IMR-90 (cell line): ENCODE results near the gene POLR2L. TPM values are rescaled to one million over a fixed set of nuclear protein-coding genes. Genes with fewer than 3 reads are reported as not detected.

Source experiments
- ATAC-seq: fragments of 200-7000 bp; cut with Tn5 transposase; 2 replicates; pipeline ENCODE4 v1.9.1; 2020; ENCODE audit warnings: low read depth, mild to moderate bottlenecking, moderate library complexity
- BruUV-seq: library from RNA; stranded (reverse); fragments of 400-500 nt; replicated peaks from 2 replicates; lab custom pipeline; 2021; lab: Mats Ljungman, UMichigan
- CTCF ChIA-PET: fragments of 300-600 bp; formaldehyde crosslinking; extraction: SDS; loops from one replicate; lab custom pipeline; 2021; ENCODE audit warnings: antibody characterized with exemption; lab: Yijun Ruan, JAX
- POLR2A ChIA-PET: fragments of 300-600 bp; sonication (Branson Sonifier 250); formaldehyde crosslinking; loops from one replicate; lab custom pipeline; 2022; ENCODE audit warnings: antibody characterized with exemption; ENCODE audit not compliant: unreplicated experiment; lab: Charles Lee
- DNase-seq: peaks from one replicate; pipeline ENCODE4 v3.0.0; 2013
- H2AFZ ChIP-seq: replicated peaks from 2 replicates; pipeline ENCODE3; 2013; ENCODE audit warnings: low read length, mild to moderate bottlenecking; ENCODE audit not compliant: poor library complexity
- H2AK5ac ChIP-seq: 2 replicates; pipeline ENCODE4 v1.6.1; 2013; ENCODE audit warnings: low read depth, low read length, inconsistent platforms
- H2AK9ac ChIP-seq: replicated peaks from 2 replicates; pipeline ENCODE3; 2013; ENCODE audit warnings: mild to moderate bottlenecking, low read depth, low read length, moderate library complexity; ENCODE audit not compliant: poor library complexity
- H2BK120ac ChIP-seq: 2 replicates; pipeline ENCODE4 v1.6.1; 2013; ENCODE audit warnings: low read depth, low read length, inconsistent platforms
- H2BK15ac ChIP-seq: 3 replicates; pipeline ENCODE4 v1.6.1; 2013; ENCODE audit warnings: low read depth, low read length, inconsistent platforms
- H2BK20ac ChIP-seq: 2 replicates; pipeline ENCODE4 v1.6.1; 2013; ENCODE audit warnings: low read depth, mild to moderate bottlenecking, inconsistent platforms, low read length, moderate library complexity
- H2BK5ac ChIP-seq: 2 replicates; pipeline ENCODE4 v1.6.1; 2013; ENCODE audit warnings: mild to moderate bottlenecking, low read depth, low read length, inconsistent platforms; ENCODE audit not compliant: poor library complexity, severe bottlenecking
- H3K14ac ChIP-seq: replicated peaks from 2 replicates; pipeline ENCODE4 v1.6.1; 2013; ENCODE audit warnings: low read depth, low read length, inconsistent platforms
- H3K18ac ChIP-seq: 2 replicates; pipeline ENCODE4 v1.6.1; 2013; ENCODE audit warnings: low read depth, low read length, control low read depth
- H3K23ac ChIP-seq: 2 replicates; pipeline ENCODE4 v1.6.1; 2013; ENCODE audit warnings: low read depth, low read length, inconsistent platforms
- H3K27ac ChIP-seq: 2 replicates; pipeline ENCODE4 v1.5.1; 2013; ENCODE audit warnings: mild to moderate bottlenecking, control low read depth, low read length; ENCODE audit not compliant: insufficient read depth
- H3K27me3 ChIP-seq: 2 replicates; pipeline ENCODE4 v1.6.1; 2013; ENCODE audit warnings: low read length; ENCODE audit not compliant: control insufficient read depth, insufficient read depth
- H3K36me3 ChIP-seq: 2 replicates; pipeline ENCODE4 v1.6.1; 2013; ENCODE audit warnings: low read length, mixed read lengths; ENCODE audit not compliant: control insufficient read depth, insufficient read depth
- H3K4ac ChIP-seq: 2 replicates; pipeline ENCODE4 v1.6.1; 2013; ENCODE audit warnings: low read depth, low read length, inconsistent platforms
- H3K4me1 ChIP-seq: 2 replicates; pipeline ENCODE4 v1.6.1; 2013; ENCODE audit warnings: low read length, mixed read lengths; ENCODE audit not compliant: control insufficient read depth, insufficient read depth
- H3K4me2 ChIP-seq: 2 replicates; pipeline ENCODE4 v1.6.1; 2013; ENCODE audit warnings: low read depth, mild to moderate bottlenecking, control low read depth, low read length, moderate library complexity
- H3K4me3 ChIP-seq: 2 replicates; pipeline ENCODE4 v1.5.1; 2013; ENCODE audit warnings: low read depth, mild to moderate bottlenecking, control low read depth, low read length, moderate library complexity; ENCODE audit not compliant: insufficient read depth
- H3K56ac ChIP-seq: 2 replicates; pipeline ENCODE4 v1.6.1; 2013; ENCODE audit warnings: low read length, inconsistent platforms; ENCODE audit not compliant: insufficient read depth; ENCODE audit errors: extremely low read depth
- H3K79me1 ChIP-seq, 2 experiments: 2 replicates each; pipeline ENCODE4 v1.6.1; 2013; ENCODE audit warnings: low read length in 2 of 2, inconsistent platforms in 1 of 2, low read depth in 1 of 2
- H3K9ac ChIP-seq: 2 replicates; pipeline ENCODE4 v1.6.1; 2013; ENCODE audit warnings: low read depth, low read length, control low read depth
- H3K9me1 ChIP-seq: 2 replicates; pipeline ENCODE4 v1.6.1; 2013; ENCODE audit warnings: low read length, inconsistent platforms; ENCODE audit not compliant: insufficient read depth
- H3K9me3 ChIP-seq: 2 replicates; pipeline ENCODE4 v1.6.1; 2013; ENCODE audit warnings: low read length; ENCODE audit not compliant: control insufficient read depth, insufficient read depth
- H4K20me1 ChIP-seq: 2 replicates; pipeline ENCODE4 v1.6.1; 2013; ENCODE audit warnings: low read length, inconsistent platforms; ENCODE audit not compliant: insufficient read depth
- H4K5ac ChIP-seq: 2 replicates; pipeline ENCODE4 v1.6.1; 2013; ENCODE audit warnings: mild to moderate bottlenecking, low read depth, low read length, control low read depth
- H4K8ac ChIP-seq, 2 experiments: 2 replicates each; pipeline ENCODE4 v1.6.1; 2013; ENCODE audit warnings: low read depth in 2 of 2, low read length in 2 of 2, control low read depth in 1 of 2, inconsistent platforms in 1 of 2
- H4K91ac ChIP-seq: 2 replicates; pipeline ENCODE4 v1.6.1; 2013; ENCODE audit warnings: low read depth, low read length, inconsistent platforms; ENCODE audit not compliant: insufficient read depth
- BHLHE40 ChIP-seq: fragments of 150-350 bp; IDR thresholded peaks from 2 replicates; pipeline ENCODE4 v1.6.1; 2016; ENCODE audit warnings: mild to moderate bottlenecking, low read depth, low read length
- CHD1 ChIP-seq: IDR thresholded peaks from 2 replicates; pipeline ENCODE4 v1.6.1; 2012; ENCODE audit warnings: low read depth, low read length, improper control_type of control experiment
- CTCF ChIP-seq: conservative IDR thresholded peaks from 2 replicates; pipeline ENCODE4 v1.5.1; 2012; ENCODE audit warnings: mild to moderate bottlenecking, low read depth, low read length, improper control_type of control experiment
- FOS ChIP-seq: fragments of 150-350 bp; IDR thresholded peaks from 2 replicates; pipeline ENCODE4 v1.6.1; 2016; ENCODE audit warnings: low read depth, low read length
- MAFK ChIP-seq: IDR thresholded peaks from 2 replicates; pipeline ENCODE4 v1.6.1; 2012; ENCODE audit warnings: low read depth, low read length, improper control_type of control experiment
- MAZ ChIP-seq: IDR thresholded peaks from 2 replicates; pipeline ENCODE4 v1.6.1; 2012; ENCODE audit warnings: low read depth, mild to moderate bottlenecking, low read length, improper control_type of control experiment, moderate library complexity, borderline replicate concordance
- MXI1 ChIP-seq: IDR thresholded peaks from 2 replicates; pipeline ENCODE4 v1.6.1; 2012; ENCODE audit warnings: low read depth, mild to moderate bottlenecking, low read length, moderate library complexity, borderline replicate concordance
- POLR2A ChIP-seq: IDR thresholded peaks from 2 replicates; pipeline ENCODE4 v1.6.1; 2012; ENCODE audit warnings: mild to moderate bottlenecking, low read depth, low read length
- RFX5 ChIP-seq: IDR thresholded peaks from 2 replicates; pipeline ENCODE4 v1.8.0; 2012; ENCODE audit warnings: low read depth, mild to moderate bottlenecking, low read length, moderate library complexity
- WGBS, 2 experiments: methylation state at CpG; one replicate each; pipeline versions ENCODE4 v1.1.5 to v1.1.7; 2013; ENCODE audit warnings: missing lambda C conversion rate in 2 of 2; ENCODE audit not compliant: insufficient read length in 1 of 2; ENCODE audit errors: extremely low coverage in 2 of 2; 5-methylcytosine and 5-hydroxymethylcytosine counted together
- dilution Hi-C: fragments of 300-500 bp; cut with HindIII; formaldehyde crosslinking; loops from one replicate; pipeline ENCODE4 v1.14.3; 2018; ENCODE audit warnings: low sequenced_read_pairs; ENCODE audit not compliant: unreplicated experiment
- in situ Hi-C: fragments of 300-500 bp; cut with MboI; formaldehyde crosslinking; loops from 3 replicates; pipeline ENCODE4 v1.14.3; 2019; ENCODE audit warnings: low sequenced_read_pairs, inconsistent platforms, mixed read lengths
- intact Hi-C: fragments of 100-400 bp; cut with micrococcal nuclease; formaldehyde crosslinking; loops from 2 replicates; pipeline ENCODE4 v1.10.0; 2022
- polyA plus RNA-seq, 3 experiments: library from polyadenylated mRNA; depleted of rRNA; stranded (reverse); fragments of >200 nt; gene quantifications; 2 replicates each; pipeline ENCODE4 v1.2.3, GENCODE V29; 2012; ENCODE audit warnings: low replicate concordance in 1 of 3
- total RNA-seq: library from RNA; depleted of rRNA; stranded (reverse); fragments of >200 nt; gene quantifications from 2 replicates; pipeline ENCODE4 v1.2.3, GENCODE V29; 2012
- TF ChIP-seq, protein P1 (sequence below): fragments of 150-350 bp; IDR thresholded peaks from 2 replicates; pipeline ENCODE4 v1.6.1; 2017; ENCODE audit warnings: mild to moderate bottlenecking, antibody characterized with exemption, low read length, low read depth
- TF ChIP-seq, protein P2 (sequence below): fragments of 150-350 bp; IDR thresholded peaks from 2 replicates; pipeline ENCODE4 v1.6.1; 2016; ENCODE audit warnings: low read depth, mild to moderate bottlenecking, low read length, moderate library complexity, borderline replicate concordance

The POLR2L gene
- total and polyA plus RNA-seq, 2 of the 4 experiments (the other 2 are of a cell fraction), result 44.4 to 416 TPM

- TF ChIP-seq MAFK, result no peak
- TF ChIP-seq POLR2A, result peak; percentile 73
- no peak for TF ChIP-seq CTCF
- TF ChIP-seq MXI1, result peak; percentile 100
- peak; percentile 68; the same call in 1 of the 2 replicates for TF ChIP-seq BHLHE40
- 0 out of 2 replicates have a peak, but pooled peaks have one; percentile 21 for TF ChIP-seq MAZ
- TF ChIP-seq CHD1, result 0 out of 2 replicates have a peak, but pooled peaks have one; percentile 11
- TF ChIP-seq, protein P1, sequence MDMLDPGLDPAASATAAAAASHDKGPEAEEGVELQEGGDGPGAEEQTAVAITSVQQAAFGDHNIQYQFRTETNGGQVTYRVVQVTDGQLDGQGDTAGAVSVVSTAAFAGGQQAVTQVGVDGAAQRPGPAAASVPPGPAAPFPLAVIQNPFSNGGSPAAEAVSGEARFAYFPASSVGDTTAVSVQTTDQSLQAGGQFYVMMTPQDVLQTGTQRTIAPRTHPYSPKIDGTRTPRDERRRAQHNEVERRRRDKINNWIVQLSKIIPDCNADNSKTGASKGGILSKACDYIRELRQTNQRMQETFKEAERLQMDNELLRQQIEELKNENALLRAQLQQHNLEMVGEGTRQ, result 0 out of 2 replicates have a peak, but pooled peaks have one; percentile 12
- TF ChIP-seq RFX5, result no peak
- TF ChIP-seq, protein P2, sequence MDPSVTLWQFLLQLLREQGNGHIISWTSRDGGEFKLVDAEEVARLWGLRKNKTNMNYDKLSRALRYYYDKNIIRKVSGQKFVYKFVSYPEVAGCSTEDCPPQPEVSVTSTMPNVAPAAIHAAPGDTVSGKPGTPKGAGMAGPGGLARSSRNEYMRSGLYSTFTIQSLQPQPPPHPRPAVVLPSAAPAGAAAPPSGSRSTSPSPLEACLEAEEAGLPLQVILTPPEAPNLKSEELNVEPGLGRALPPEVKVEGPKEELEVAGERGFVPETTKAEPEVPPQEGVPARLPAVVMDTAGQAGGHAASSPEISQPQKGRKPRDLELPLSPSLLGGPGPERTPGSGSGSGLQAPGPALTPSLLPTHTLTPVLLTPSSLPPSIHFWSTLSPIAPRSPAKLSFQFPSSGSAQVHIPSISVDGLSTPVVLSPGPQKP, result no peak
- 0 out of 2 replicates have a peak, but pooled peaks have one; percentile 23 for TF ChIP-seq FOS
- Histone ChIP-seq H3K79me1 (peaks cover 0 to 25% of the 10 kb centered on the region in 2 experiments; a peak in 3 of 4 replicates), H3K9me3 (no peaks in the 10 kb centered on the region), H4K5ac (peak overlapping the region; percentile 33), H2BK15ac (no peak overlapping the region), H2AFZ (peak overlapping the region; percentile 77), H3K36me3 (peaks cover 32% of the 10 kb centered on the region; the same call in 1 of the 2 replicates), H4K8ac (peak overlapping the region; percentile 20 to 88; a peak in 3 of 4 replicates), H3K27ac (peak overlapping the region; percentile 96), H4K91ac (peak overlapping the region; percentile 37), H2AK9ac (peak overlapping the region; percentile 95), H2AK5ac (peak overlapping the region; percentile 92), H3K18ac (peak overlapping the region; percentile 24), H3K9me1 (peaks cover 6% of the 10 kb centered on the region; the same call in 1 of the 2 replicates), H3K56ac (no peak overlapping the region; the same call in 1 of the 2 replicates), H3K4me3 (peak overlapping the region; percentile 88), H2BK20ac (no peak overlapping the region), H4K20me1 (peaks cover 18% of the 10 kb centered on the region), H3K14ac (peak overlapping the region; percentile 86), H3K4me1 (peaks cover 10% of the 10 kb centered on the region), H3K4me2 (peak overlapping the region; percentile 97), H2BK120ac (0 out of 2 replicates have a peak overlapping the region, but pooled peaks have one; percentile 35), H3K27me3 (no peaks in the 10 kb centered on the region), H3K4ac (peak overlapping the region; percentile 85), H3K9ac (peak overlapping the region; percentile 94), H2BK5ac (peak overlapping the region; percentile 83), H3K23ac (peak overlapping the region; percentile 69)
- peak; percentile 89 for DNase-seq
- intact Hi-C loops (no loop called here), in situ Hi-C loops (no loop called here), dilution Hi-C loops (no loop called here)
- CTCF ChIA-PET, result interaction anchor here (2.7 kb wide), 1 partner anchor 12 kb away, joined by 10 read pairs; no protein-coding TSS in a partner anchor
- WGBS, 2 experiments, result 0% methylated on average over 3 of the region's 26 CpGs; no CpG with 5 or more reads in 1 of the 2 experiments
- BruUV-seq, result no TSS peak
- ATAC-seq, result peak; percentile 53
- POLR2A ChIA-PET, result no interaction called here
Observed at GRCh38 chr11:795634-796564, 46.4 kb downstream of the POLR2L start.
